OCI-M2 (cell line): ENCODE measurements around the gene ITGB2.

Experiments
- DNase-seq: peaks from one replicate; lab custom pipeline; 2025; ENCODE audit not compliant: unreplicated experiment; lab: John Stamatoyannopoulos, UW

ITGB2 gene

DNA sequence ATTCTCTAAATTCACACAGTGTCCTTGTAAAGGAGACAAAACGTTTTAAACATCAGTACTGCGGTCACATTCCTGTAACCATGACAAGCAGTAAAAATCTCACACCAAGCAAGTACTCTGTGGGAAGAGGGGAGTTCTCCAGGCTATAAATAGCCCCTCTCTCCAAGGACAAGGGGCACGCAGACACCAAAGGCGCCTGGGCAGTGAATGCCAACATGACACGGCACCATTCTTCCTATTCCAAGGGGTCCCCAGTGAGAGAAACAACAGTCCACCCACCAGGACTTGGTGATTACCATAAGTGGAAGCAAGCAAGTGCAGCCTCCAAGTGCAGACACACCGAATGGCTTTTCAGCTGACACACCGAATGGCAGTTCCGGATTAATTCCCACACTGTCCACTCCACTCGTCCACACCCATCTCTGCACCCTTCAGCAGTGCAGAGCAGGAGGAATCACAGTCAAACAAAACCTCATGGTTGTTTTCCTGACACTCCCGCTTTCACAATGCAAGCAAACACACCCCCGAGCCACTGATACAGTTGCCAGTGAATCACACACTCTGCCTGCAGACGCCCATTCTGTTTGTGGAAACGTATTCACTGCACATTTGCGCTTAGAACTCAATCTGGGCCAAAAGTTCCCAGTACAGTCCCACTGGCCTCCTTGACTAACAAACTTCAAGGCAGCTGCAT, 49.0 kb downstream of the ITGB2 start:
- DNase-seq: no peak

DNA sequence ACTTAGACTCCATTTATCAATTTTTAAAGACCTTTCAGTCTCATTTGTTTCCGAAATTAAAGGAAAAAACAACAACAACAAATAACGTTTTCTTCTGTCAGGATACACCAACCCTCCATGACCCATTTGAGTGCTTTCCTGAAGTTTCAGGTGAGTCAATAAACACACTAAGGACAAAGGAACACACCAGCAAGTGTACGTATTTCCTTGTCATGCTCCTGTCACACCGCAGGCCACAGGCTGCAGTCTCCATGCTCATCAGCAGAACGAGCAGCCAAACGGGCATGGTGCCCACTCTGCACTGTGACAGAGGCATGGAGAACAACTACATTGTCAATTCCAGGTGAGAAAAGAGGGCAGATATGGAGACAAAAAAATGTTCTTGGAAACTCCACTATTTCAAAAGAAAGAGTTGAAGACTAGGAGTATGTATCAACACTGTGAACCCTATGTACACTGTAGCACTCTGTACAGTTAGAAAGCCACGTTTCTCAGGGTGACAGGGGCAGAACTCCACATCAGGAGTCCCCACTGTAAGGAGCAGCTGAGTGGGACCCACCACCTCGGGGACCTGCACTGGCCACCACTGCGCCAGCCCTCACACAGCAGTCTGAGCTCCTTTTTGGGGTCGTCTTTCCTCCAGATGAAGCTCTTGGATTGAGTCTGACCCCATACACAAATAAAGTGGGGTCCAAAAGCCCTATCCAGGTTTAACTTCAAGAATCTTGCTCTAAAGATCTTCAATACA, 49.8 kb downstream of the ITGB2 start:
- DNase-seq: no peak

DNA sequence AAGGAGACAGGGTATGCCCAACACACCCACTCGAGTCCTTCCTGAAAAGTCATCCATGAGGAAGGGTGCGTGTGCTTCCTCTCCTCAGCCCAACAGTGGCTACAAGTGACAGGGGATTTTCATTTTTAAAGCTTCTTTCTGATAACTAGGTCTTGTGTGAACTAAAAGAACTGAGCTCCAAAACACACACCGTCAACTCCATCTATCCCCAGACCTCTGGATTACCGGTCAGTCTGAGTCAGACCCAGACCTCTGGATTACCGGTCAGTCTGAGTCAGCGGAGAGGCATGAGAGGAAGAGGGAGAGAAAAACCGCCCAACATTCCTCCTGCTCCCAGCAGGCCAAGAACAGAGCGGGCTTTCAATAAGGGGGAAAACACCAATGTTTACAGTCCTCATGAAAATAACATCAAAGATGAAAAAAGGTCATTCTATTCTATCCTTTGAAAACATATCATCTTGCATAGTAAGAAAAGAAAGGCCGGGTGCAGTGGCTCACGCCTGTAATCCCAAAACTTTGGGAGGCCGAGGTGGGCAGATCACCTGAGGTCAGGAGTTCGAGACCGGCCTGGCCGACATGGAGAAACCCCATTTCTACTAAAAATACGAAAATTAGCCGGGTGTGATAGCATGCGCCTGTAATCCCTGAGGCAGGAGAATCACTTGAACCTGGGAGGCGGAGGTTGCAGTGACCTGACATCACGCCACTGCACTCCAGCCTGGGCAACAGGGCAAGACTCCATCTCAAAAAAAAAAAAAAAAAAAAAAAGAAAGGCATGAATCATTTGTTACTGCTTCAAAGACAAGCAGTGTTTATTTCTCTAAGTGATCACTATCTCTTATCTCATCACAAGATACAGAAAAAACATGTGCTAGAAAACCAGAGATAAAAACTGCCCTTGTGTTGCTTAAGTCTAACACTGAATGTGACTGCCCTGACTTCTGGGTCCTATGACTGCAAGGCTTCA, 50.6 kb downstream of the ITGB2 start:
- no peak for DNase-seq

DNA sequence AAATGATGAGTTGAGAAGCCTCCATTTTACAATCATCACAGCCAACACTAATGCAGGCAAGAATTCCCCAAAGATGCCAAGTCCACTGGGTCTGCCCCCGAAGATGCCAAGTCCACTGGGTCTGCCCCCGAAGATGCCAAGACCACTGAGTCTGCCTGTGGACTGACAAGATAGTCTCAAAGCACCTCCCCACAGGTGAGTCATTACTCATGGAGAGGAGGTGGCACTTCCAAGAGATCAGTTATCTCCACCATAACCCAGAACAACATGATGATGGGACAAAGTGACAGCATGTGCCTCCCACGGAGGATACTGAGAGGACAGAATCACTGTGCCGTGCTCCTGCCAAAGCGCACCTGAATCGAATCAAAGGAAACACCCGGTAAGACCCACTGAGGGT, 52.0 kb downstream of the ITGB2 start:
- DNase-seq: no peak

- DNase-seq: no peak
Measured at GRCh38 chr21:44867999-44868700, 52.5 kb downstream of the ITGB2 start.

- no peak for DNase-seq
Measured at GRCh38 chr21:44867464-44867863, 53.2 kb downstream of the ITGB2 start.

DNA sequence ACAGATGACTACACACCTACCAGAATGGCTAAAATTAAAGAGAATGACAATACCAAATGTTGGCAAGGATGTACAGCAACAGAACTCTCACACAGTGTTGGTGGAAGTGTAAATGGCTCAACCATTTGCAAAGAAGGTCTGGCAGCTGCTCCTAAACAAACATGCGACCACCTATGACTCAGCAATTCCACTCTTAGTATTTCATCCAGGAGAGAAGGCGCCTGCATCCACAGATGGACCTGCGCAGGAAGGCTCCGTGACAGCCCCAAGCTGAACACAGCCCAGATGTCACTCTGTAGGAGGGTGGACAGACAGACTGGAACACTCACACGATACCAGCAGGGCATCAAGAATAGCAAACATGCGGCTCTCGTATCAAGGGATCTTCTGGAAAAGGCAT, 53.9 kb downstream of the ITGB2 start:
- no peak for DNase-seq

DNA sequence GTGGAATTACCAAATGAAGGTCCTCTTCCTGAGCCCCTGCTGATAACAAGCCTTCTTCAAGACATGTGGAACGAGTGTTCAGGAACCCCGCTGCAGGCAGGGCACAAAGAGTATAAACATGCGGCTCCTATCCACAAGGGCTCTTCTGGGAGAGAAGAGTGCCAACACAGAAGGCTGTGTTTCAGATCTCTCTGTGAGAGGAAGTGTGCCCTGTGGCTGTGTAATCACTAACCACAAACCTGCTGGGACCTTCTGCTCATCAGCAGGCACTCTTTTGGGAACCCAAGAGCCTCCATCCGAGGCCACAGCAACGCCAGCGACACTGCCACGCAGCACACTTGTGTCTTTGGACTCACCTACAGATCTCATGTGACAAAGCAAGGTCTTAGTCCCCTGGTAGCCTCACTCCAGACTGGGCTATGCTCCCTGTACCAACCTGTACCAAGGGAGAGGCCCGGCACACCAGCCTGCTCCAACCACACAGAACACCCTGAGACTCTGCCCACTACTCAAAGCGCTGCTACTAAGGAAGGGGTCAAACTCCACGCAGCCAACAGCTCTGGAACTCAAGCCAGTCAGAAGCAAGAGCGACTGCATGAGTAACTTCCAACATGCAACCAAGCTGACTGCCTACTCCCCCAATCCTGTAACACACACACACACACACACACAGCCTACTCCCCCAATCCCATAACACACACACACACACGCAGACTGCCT, 55.0 kb downstream of the ITGB2 start:
- no peak for DNase-seq

- no peak for DNase-seq
Measured at GRCh38 chr21:44862869-44863685, 57.6 kb downstream of the ITGB2 start.

DNA sequence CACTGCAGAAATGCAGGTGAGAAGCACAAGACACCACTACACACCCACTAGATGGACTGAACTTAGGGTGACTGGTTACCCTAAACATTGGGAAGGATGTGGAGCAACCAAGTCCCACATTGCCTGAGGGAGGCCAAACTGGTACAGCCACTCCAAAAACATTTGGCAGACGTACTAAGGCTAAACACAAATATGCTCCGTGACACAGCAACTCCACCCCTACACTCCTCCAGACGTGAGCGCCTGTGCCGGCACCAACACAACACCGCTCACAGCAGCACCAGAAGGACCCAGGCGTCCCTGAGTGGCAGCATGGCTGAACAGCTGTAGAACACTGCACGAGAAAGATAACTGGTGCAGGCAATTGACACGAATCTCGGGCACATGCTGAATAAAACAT, 61.9 kb downstream of the ITGB2 start:
- DNase-seq: no peak

GRCh38 chr21:44858291-44858690, 62.4 kb downstream of the ITGB2 start:
- DNase-seq: no peak

- no peak for DNase-seq
Measured at GRCh38 chr21:44857127-44857892, 63.4 kb downstream of the ITGB2 start.

- no peak for DNase-seq
Measured at GRCh38 chr21:44856131-44856530, 64.6 kb downstream of the ITGB2 start.

GRCh38 chr21:44855572-44855971, 65.1 kb downstream of the ITGB2 start:
- DNase-seq: no peak

- peak; percentile 98 for DNase-seq
Measured at GRCh38 chr21:44854664-44855446, 65.8 kb downstream of the ITGB2 start.

- DNase-seq: peak; percentile 97
Measured at GRCh38 chr21:44854391-44854663, 66.4 kb downstream of the ITGB2 start.

- DNase-seq: no peak
Measured at GRCh38 chr21:44853601-44854390, 66.9 kb downstream of the ITGB2 start.
